CD14-positive monocyte (primary cell): ENCODE data around the gene GAREM2. TPM values are rescaled to one million over a fixed set of nuclear protein-coding genes. Genes with fewer than 3 reads are reported as not detected.

Experiments used
- DNase-seq, 3 donors: peaks; one replicate each; pipeline ENCODE4 v3.0.0-alpha.2; 2011 to 2022
- H2AFZ ChIP-seq: 2 replicates; pipeline ENCODE4 v1.6.0; 2012; ENCODE audit warnings: mild to moderate bottlenecking, low read depth, low read length, inconsistent platforms; ENCODE audit not compliant: insufficient read depth, poor library complexity, severe bottlenecking
- H3K27ac ChIP-seq, 2 donors: 1 replicate in 1 of 2; 2 replicates in 1 of 2; pipeline ENCODE4 v1.5.1; 2012 to 2013; ENCODE audit warnings: low read length in 2 of 2, control low read depth in 1 of 2, inconsistent platforms in 1 of 2, low read depth in 1 of 2, mild to moderate bottlenecking in 1 of 2
- H3K27me3 ChIP-seq, 2 donors: one replicate each; pipeline versions ENCODE4 v1.6.0 to v1.6.1; 2011 to 2013; ENCODE audit warnings: low read length in 2 of 2; ENCODE audit not compliant: control insufficient read depth in 2 of 2, insufficient read depth in 2 of 2
- H3K36me3 ChIP-seq, 2 donors: replicated peaks in 1 of 2; 1 replicate in 1 of 2; 2 replicates in 1 of 2; pipeline versions ENCODE4 v1.5.1 to v1.6.1; 2012 to 2013; ENCODE audit warnings: low read length in 2 of 2, control low read depth in 1 of 2, inconsistent platforms in 1 of 2, mild to moderate bottlenecking in 1 of 2; ENCODE audit not compliant: insufficient read depth in 2 of 2, control insufficient read depth in 1 of 2
- H3K4me1 ChIP-seq, 2 donors: 1 replicate in 1 of 2; 2 replicates in 1 of 2; pipeline versions ENCODE4 v1.5.1 to v1.6.1; 2012 to 2013; ENCODE audit warnings: low read length in 2 of 2, control low read depth in 1 of 2, inconsistent platforms in 1 of 2, mild to moderate bottlenecking in 1 of 2, moderate library complexity in 1 of 2; ENCODE audit not compliant: insufficient read depth in 2 of 2, control insufficient read depth in 1 of 2
- H3K4me2 ChIP-seq: replicated peaks from 2 replicates; pipeline ENCODE3; 2012; ENCODE audit warnings: low read length, moderate library complexity, mild to moderate bottlenecking; ENCODE audit not compliant: poor library complexity, severe bottlenecking; ENCODE audit errors: extremely low read depth
- H3K4me3 ChIP-seq, 3 experiments: fragments of 200-600 bp in 1 of 3; sonication (generic) in 1 of 3; replicated peaks in 1 of 3; 1 replicate in 2 of 3; 2 replicates in 1 of 3; pipeline ENCODE4 v1.5.1; 2011 to 2013; ENCODE audit warnings: low read length in 3 of 3, mild to moderate bottlenecking in 3 of 3, control low read depth in 2 of 3, low read depth in 2 of 3, inconsistent platforms in 1 of 3, moderate library complexity in 1 of 3
- H3K79me2 ChIP-seq: 2 replicates; pipeline ENCODE4 v1.6.0; 2012; ENCODE audit warnings: mild to moderate bottlenecking, control low read depth, inconsistent platforms, low read length, moderate library complexity; ENCODE audit not compliant: insufficient read depth
- H3K9ac ChIP-seq: 2 replicates; pipeline ENCODE4 v1.6.0; 2017; ENCODE audit warnings: low read length, mild to moderate bottlenecking; ENCODE audit not compliant: insufficient read depth, poor library complexity, severe bottlenecking
- H3K9me3 ChIP-seq, 2 donors: replicated peaks in 1 of 2; 1 replicate in 1 of 2; 2 replicates in 1 of 2; pipeline versions ENCODE4 v1.5.1 to v1.6.1; 2012 to 2013; ENCODE audit warnings: low read length in 2 of 2, control low read depth in 1 of 2; ENCODE audit not compliant: control insufficient read depth in 1 of 2, insufficient read depth in 1 of 2
- H4K20me1 ChIP-seq: 2 replicates; pipeline ENCODE4 v1.6.0; 2012; ENCODE audit warnings: mild to moderate bottlenecking, low read length, control low read depth, moderate library complexity; ENCODE audit not compliant: insufficient read depth
- H3K27ac Mint-ChIP-seq, 7 donors: one replicate each; pipeline ENCODE4 v1.8.0; 2020; ENCODE audit warnings: mild to moderate bottlenecking in 7 of 7, mixed read lengths in 7 of 7, moderate library complexity in 6 of 7, inconsistent platforms in 2 of 7
- H3K27me3 Mint-ChIP-seq, 3 donors: one replicate each; pipeline ENCODE4 v1.8.0; 2021 to 2022; ENCODE audit warnings: low read depth in 3 of 3, mild to moderate bottlenecking in 3 of 3, mixed read lengths in 3 of 3, moderate library complexity in 3 of 3, inconsistent platforms in 1 of 3
- H3K36me3 Mint-ChIP-seq, 2 donors: one replicate each; pipeline ENCODE4 v1.8.0; 2020; ENCODE audit warnings: mixed read lengths in 2 of 2, inconsistent platforms in 1 of 2, mild to moderate bottlenecking in 1 of 2
- H3K4me1 Mint-ChIP-seq: one replicate; pipeline ENCODE4 v1.8.0; 2020; ENCODE audit warnings: mild to moderate bottlenecking, mixed read lengths
- H3K4me3 Mint-ChIP-seq, 2 donors: one replicate each; pipeline ENCODE4 v1.8.0; 2020; ENCODE audit warnings: mild to moderate bottlenecking in 2 of 2, mixed read lengths in 2 of 2, moderate library complexity in 1 of 2
- H3K9me3 Mint-ChIP-seq, 7 donors: one replicate each; pipeline ENCODE4 v1.8.0; 2020 to 2022; ENCODE audit warnings: mixed read lengths in 7 of 7, mild to moderate bottlenecking in 6 of 7, moderate library complexity in 6 of 7, inconsistent platforms in 2 of 7
- WGBS: methylation state at CpG from one replicate; pipeline ENCODE4 v1.1.5; 2013; ENCODE audit warnings: missing lambda C conversion rate; ENCODE audit not compliant: insufficient coverage; 5-methylcytosine and 5-hydroxymethylcytosine counted together
- intact Hi-C, 2 donors: fragments of 100-400 bp; cut with micrococcal nuclease; formaldehyde crosslinking; loops; one replicate each; pipeline versions ENCODE4 v1.15.0 to v1.15.1; 2023
- polyA plus RNA-seq, 3 donors: library from polyadenylated mRNA; depleted of rRNA in 1 of 3; unstranded in 2 of 3; stranded (reverse) in 1 of 3; fragments of 300-500 nt in 2 of 3; fragments of >200 nt in 1 of 3; fragmentation: Illumina TruSeq in 2 of 3; gene quantifications; 1 replicate in 2 of 3; 2 replicates in 1 of 3; pipeline ENCODE4 v1.2.3, GENCODE V29; 2012 to 2021
- TF ChIP-seq, protein P1 (sequence below): fragments of 200-600 bp; IDR thresholded peaks from one replicate; pipeline ENCODE4 v1.8.0; 2022; ENCODE audit warnings: antibody characterized with exemption, mild to moderate bottlenecking

Gene GAREM2
- polyA plus RNA-seq, 3 donors: 0.08 to 0.09 TPM; not detected in 1

DNA sequence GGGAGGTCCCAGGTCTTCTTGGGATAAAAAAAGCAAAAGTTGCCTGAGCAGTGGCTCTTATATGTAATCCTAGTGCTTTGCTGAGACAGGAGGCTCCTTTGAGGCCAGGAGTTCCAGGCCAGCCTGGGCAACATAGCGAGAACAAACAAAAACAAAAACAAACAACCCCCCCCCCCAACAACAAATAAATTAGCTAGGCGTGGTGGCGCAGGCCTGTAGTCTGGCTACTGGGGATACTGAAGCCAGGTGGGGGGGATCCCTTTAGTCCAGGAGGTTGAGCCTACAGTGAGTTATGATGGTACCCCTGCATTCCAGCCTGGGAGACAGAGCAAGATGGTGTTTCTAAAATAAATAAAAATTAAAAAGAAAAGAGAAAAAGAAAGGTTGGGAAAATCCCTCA lies 5.4 kb downstream of the GAREM2 start:
- Histone ChIP-seq H3K9me3 (no peaks in the 10 kb centered on the region), H3K9ac (no peak overlapping the region), H3K36me3 (no peaks in the 10 kb centered on the region), H2AFZ (peak overlapping the region; percentile 80), H4K20me1 (no peaks in the 10 kb centered on the region), H3K4me2 (peak overlapping the region; percentile 72), H3K79me2 (no peaks in the 10 kb centered on the region), H3K27me3 (peaks cover 10 to 48% of the 10 kb centered on the region in 2 donors), H3K4me1 (peaks cover 14 to 20% of the 10 kb centered on the region in 2 donors), H3K4me3 (peak overlapping the region in 1 of 3 experiments; percentile 75), H3K27ac (no peak overlapping the region)
- Mint-ChIP-seq H3K4me1 (peaks cover 19% of the 10 kb centered on the region), H3K27ac (no peak overlapping the region), H3K36me3 (peaks cover 2 to 14% of the 10 kb centered on the region in 2 donors), H3K4me3 (peak overlapping the region in 1 of 2 donors; percentile 84), H3K27me3 (peaks cover 48 to 73% (median 49%) of the 10 kb centered on the region in 3 donors), H3K9me3 (peaks cover 0 to 6% (median 2%) of the 10 kb centered on the region in 7 donors)
- no CpG with 5 or more reads among the region's 3 CpGs for WGBS
- no peak for DNase-seq
- TF ChIP-seq, protein P1, sequence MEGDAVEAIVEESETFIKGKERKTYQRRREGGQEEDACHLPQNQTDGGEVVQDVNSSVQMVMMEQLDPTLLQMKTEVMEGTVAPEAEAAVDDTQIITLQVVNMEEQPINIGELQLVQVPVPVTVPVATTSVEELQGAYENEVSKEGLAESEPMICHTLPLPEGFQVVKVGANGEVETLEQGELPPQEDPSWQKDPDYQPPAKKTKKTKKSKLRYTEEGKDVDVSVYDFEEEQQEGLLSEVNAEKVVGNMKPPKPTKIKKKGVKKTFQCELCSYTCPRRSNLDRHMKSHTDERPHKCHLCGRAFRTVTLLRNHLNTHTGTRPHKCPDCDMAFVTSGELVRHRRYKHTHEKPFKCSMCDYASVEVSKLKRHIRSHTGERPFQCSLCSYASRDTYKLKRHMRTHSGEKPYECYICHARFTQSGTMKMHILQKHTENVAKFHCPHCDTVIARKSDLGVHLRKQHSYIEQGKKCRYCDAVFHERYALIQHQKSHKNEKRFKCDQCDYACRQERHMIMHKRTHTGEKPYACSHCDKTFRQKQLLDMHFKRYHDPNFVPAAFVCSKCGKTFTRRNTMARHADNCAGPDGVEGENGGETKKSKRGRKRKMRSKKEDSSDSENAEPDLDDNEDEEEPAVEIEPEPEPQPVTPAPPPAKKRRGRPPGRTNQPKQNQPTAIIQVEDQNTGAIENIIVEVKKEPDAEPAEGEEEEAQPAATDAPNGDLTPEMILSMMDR: no peak
- intact Hi-C loops: no loop called here

GRCh38 chr2:26178746-26179436 lies 6.0 kb downstream of the GAREM2 start:
- H3K36me3 ChIP-seq: no peaks in the 10 kb centered on the region
- no peaks in the 10 kb centered on the region for H3K9me3 ChIP-seq
- intact Hi-C loops: no loop called here
- peak overlapping the region; percentile 26 to 75 (median 31) for H3K4me3 ChIP-seq
- Mint-ChIP-seq H3K27ac (no peak overlapping the region), H3K4me3 (peak overlapping the region; percentile 59 to 84), H3K4me1 (peaks cover 20% of the 10 kb centered on the region), H3K9me3 (peaks cover 0 to 6% (median 2%) of the 10 kb centered on the region in 7 donors), H3K27me3 (peaks cover 44 to 71% (median 50%) of the 10 kb centered on the region in 3 donors), H3K36me3 (peaks cover 2 to 16% of the 10 kb centered on the region in 2 donors)
- peaks cover 10 to 14% of the 10 kb centered on the region in 2 donors for H3K4me1 ChIP-seq
- H2AFZ ChIP-seq: peak overlapping the region; percentile 80
- no peaks in the 10 kb centered on the region for H3K79me2 ChIP-seq
- WGBS: 3% methylated on average over 41 of the region's 48 CpGs
- no peak overlapping the region for H3K27ac ChIP-seq
- DNase-seq: peak; percentile 14 to 40 (median 25)
- peak overlapping the region; percentile 72 for H3K4me2 ChIP-seq
- peaks cover 8 to 42% of the 10 kb centered on the region in 2 donors for H3K27me3 ChIP-seq
- TF ChIP-seq, protein P1: no peak
- no peaks in the 10 kb centered on the region for H4K20me1 ChIP-seq
- peak overlapping the region; percentile 40 for H3K9ac ChIP-seq
